Measurements from ENCODE around the gene CCDC172.

CCDC172 gene

DNA sequence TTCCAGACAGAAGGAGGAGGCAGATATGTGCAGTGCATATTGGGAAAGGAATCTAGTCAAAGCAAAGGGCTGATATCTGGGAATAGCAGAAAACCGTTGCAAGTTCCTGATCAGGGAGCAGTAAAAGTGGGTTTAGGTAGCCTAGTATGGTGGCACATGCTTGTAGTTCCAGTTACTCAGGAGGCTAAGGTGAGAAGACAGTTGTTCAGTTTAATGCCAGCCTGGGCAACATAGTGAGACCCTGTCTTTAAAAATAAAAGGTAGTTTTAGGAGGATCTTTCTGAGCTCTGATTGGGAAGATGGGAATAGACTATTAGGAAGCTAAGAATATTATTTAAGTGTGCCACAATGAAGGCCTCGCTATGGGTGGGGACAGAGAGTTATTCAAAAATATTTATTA is 1.7 kb downstream of the CCDC172 start:
- TF ChIP-seq, protein P1, sequence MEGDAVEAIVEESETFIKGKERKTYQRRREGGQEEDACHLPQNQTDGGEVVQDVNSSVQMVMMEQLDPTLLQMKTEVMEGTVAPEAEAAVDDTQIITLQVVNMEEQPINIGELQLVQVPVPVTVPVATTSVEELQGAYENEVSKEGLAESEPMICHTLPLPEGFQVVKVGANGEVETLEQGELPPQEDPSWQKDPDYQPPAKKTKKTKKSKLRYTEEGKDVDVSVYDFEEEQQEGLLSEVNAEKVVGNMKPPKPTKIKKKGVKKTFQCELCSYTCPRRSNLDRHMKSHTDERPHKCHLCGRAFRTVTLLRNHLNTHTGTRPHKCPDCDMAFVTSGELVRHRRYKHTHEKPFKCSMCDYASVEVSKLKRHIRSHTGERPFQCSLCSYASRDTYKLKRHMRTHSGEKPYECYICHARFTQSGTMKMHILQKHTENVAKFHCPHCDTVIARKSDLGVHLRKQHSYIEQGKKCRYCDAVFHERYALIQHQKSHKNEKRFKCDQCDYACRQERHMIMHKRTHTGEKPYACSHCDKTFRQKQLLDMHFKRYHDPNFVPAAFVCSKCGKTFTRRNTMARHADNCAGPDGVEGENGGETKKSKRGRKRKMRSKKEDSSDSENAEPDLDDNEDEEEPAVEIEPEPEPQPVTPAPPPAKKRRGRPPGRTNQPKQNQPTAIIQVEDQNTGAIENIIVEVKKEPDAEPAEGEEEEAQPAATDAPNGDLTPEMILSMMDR (IDR thresholded peaks at IDR 0.05; ENCODE audit: low read depth, low read length) = no peak
- H3K4me3 ChIP-seq (replicated peaks in 1 of 2; ENCODE audit: low read depth in 2 of 2, low read length in 2 of 2) = no peak overlapping the region
- DNase-seq (ENCODE audit: low read depth in 2 of 2) = no peak

DNA sequence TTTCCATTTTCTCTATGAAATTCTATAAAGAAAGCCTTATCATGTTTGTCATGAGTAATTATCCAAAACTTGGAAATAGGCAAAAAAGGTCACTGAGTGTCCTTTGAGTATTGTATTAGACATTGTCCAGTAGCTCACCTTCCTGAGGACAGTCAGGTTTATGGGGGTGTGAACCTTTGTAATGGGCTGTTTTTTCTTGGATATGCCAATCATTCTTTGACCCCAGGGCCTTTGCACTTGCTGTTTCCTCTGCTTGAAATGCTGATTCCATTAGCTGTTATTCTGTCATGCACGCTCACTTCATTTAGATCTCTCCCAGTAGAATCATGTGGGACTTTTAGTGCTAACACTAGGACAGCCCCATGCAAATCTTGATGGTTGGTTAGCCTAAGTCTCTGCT is 4.9 kb downstream of the CCDC172 start:
- DNase-seq (ENCODE audit: low read depth in 2 of 2) = no peak
- TF ChIP-seq, protein P1 (IDR thresholded peaks at IDR 0.05; ENCODE audit: low read depth, low read length) = no peak
- H3K4me3 ChIP-seq (replicated peaks in 1 of 2; ENCODE audit: low read depth in 2 of 2, low read length in 2 of 2) = no peak overlapping the region

DNA sequence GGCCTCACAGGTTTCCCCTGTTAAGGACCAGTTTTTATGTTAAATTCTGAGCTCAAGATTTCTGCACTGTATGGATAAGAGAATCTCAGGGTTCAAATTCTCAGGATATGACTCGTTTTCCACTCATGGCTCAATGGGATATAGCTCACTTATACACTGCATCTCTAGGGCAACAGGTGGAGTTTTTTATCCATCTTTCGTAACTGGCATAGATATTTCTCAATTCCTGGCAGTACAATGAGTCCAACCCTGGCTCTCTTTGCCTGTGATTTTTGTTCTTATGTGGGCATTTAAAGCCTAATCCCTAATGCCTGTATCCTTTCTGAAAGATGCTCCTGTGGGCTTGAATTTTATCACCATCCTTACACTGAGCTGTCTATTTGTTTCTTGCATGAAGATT is 7.6 kb downstream of the CCDC172 start:
- no peak for DNase-seq (ENCODE audit: low read depth in 2 of 2)
- H3K4me3 ChIP-seq (replicated peaks in 1 of 2; ENCODE audit: low read depth in 2 of 2, low read length in 2 of 2) = no peak overlapping the region
- TF ChIP-seq, protein P1 (IDR thresholded peaks at IDR 0.05; ENCODE audit: low read depth, low read length) = no peak

DNA sequence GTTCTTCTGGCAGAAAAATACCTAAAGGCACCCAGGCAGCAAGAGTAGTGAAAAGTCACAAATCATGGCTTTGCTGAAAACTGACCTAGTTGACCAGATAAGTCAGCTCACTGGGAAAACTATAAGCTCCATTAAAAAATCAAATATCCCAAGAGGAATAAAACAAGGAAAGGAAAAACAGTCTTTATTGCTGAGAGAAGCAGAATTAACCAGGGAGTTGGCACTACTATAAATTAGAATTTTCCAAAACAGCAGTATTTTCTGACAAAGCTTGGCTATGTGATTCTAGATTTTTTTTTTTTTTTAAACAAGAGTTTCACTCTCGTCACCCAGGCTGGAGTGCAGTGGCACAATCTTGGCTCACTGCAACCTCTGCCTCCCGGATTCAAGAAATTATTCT is 12.6 kb downstream of the CCDC172 start:
- no peak for DNase-seq (ENCODE audit: low read depth in 2 of 2)
- TF ChIP-seq, protein P1 (IDR thresholded peaks at IDR 0.05; ENCODE audit: low read depth, low read length) = no peak
- H3K4me3 ChIP-seq (replicated peaks in 1 of 2; ENCODE audit: low read depth in 2 of 2, low read length in 2 of 2) = no peak overlapping the region

DNA sequence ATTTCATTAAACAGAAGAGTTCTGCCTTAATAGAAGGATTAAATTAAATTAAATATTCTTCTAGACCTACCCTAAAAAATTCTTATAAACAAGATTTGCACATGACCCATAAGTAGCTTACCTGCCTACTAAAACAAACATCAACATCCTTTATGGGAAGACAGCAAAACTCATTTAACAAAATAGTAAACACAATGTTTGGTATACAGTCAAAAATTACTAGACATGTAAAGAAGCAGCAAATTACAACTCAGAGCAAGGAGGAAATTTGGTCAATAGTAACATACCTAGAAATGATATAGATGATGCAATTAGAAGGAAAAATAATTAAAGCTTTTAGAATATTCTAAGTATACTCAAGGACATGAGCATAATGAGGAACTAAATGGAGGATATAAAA is 27.9 kb downstream of the CCDC172 start:
- TF ChIP-seq, protein P1 (IDR thresholded peaks at IDR 0.05; ENCODE audit: low read depth, low read length) = no peak
- no peak for DNase-seq (ENCODE audit: low read depth in 2 of 2)
- H3K4me3 ChIP-seq (replicated peaks in 1 of 2; ENCODE audit: low read depth in 2 of 2, low read length in 2 of 2) = no peak overlapping the region

DNA sequence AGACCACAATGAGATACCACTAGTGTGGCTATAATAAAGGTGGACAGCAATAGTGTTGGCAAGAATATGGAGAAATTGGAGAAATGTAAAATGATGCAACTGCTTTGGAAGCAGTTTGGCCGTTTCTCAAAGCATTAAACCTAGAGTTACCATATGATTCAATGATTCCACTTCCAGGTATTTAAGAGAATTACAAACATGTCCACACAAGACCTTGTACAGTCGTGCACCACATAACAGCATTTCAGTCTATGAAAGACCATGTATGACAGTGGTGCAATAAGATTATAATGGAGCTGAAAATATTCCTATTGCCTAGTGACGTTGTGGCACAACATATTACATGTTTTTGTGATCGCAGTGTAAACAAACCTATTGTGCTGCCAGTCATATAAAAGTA is 29.6 kb downstream of the CCDC172 start:
- no peak overlapping the region for H3K4me3 ChIP-seq (replicated peaks in 1 of 2; ENCODE audit: low read depth in 2 of 2, low read length in 2 of 2)
- no peak for DNase-seq (ENCODE audit: low read depth in 2 of 2)
- TF ChIP-seq, protein P1 (IDR thresholded peaks at IDR 0.05; ENCODE audit: low read depth, low read length) = no peak

DNA sequence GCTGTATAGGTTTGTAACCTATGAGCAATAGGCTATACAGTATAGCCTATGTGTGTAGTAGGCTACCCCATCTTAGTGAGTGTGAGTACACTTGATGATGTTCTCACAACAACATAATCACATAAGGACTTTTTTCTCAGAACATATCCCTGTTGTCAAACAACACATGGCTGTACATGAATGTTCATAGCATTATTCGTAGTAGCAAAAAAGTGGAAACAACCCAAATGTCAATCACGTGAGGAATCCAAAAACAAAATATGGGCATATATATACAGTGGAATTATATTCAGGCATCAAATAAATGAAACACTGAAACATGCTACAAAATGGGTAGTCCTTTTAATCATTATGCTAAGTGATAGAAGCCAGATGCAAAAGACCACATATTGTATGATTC is 31.1 kb downstream of the CCDC172 start:
- TF ChIP-seq, protein P1 (IDR thresholded peaks at IDR 0.05; ENCODE audit: low read depth, low read length) = no peak
- no peak overlapping the region for H3K4me3 ChIP-seq (replicated peaks in 1 of 2; ENCODE audit: low read depth in 2 of 2, low read length in 2 of 2)
- DNase-seq (ENCODE audit: low read depth in 2 of 2) = no peak
